A549 (cell line): ENCODE measurements around the gene CTBP1. TPM values are rescaled to one million over a fixed set of nuclear protein-coding genes. Genes with fewer than 3 reads are reported as not detected.

ENCODE experiments used
- ATAC-seq, 2 experiments: fragments of 200-7000 bp in 1 of 2; fragments of >200 bp in 1 of 2; cut with Nextera tagmentation in 1 of 2; cut with Tn5 transposase in 1 of 2; 3 replicates each; pipeline versions ENCODE4 v1.8.0 to v1.9.1; 2018 to 2020; ENCODE audit warnings: mild to moderate bottlenecking in 1 of 2, moderate library complexity in 1 of 2
- CTCF ChIA-PET: fragments of 300-600 bp; sonication (Branson Sonifier 250); formaldehyde crosslinking; extraction: SDS; loops from one replicate; lab custom pipeline; 2021; ENCODE audit warnings: antibody characterized with exemption, inconsistent platforms; lab: Yijun Ruan, JAX
- POLR2A ChIA-PET: fragments of 350-600 bp; formaldehyde crosslinking; extraction: SDS; loops from one replicate; lab custom pipeline; 2021; ENCODE audit warnings: antibody characterized with exemption, inconsistent platforms; lab: Yijun Ruan, JAX
- DNase-seq, 2 experiments: peaks; one replicate each; pipeline versions ENCODE4 v3.0.0 to v3.0.0-alpha.2; 2011 to 2016; ENCODE audit warnings: low read depth in 1 of 2, low spot score in 1 of 2
- FAIRE-seq: peaks from 2 replicates; lab custom pipeline; 2011; peaks lifted over from hg19 to GRCh38; lab: Jason Lieb, UNC
- H3K27ac ChIP-seq, 2 experiments: fragments of >200 bp; sonication (Bioruptor Twin); formaldehyde crosslinking; 3 replicates each; pipeline ENCODE4 v1.5.1; 2016 to 2017
- H3K4me1 ChIP-seq: fragments of >200 bp; sonication (Bioruptor Twin); formaldehyde crosslinking; 3 replicates; pipeline ENCODE4 v1.6.1; 2016
- H3K4me2 ChIP-seq: fragments of >200 bp; sonication (Bioruptor Twin); formaldehyde crosslinking; 3 replicates; pipeline ENCODE4 v1.6.1; 2016
- H3K4me3 ChIP-seq: fragments of >200 bp; sonication (Bioruptor Twin); formaldehyde crosslinking; 3 replicates; pipeline ENCODE4 v1.5.1; 2016
- H3K9me3 ChIP-seq: fragments of >200 bp; sonication (Bioruptor Twin); formaldehyde crosslinking; 3 replicates; pipeline ENCODE4 v1.6.1; 2016
- BCL3 ChIP-seq: fragments of >200 bp; sonication (Bioruptor Twin); formaldehyde crosslinking; IDR thresholded peaks from 3 replicates; pipeline ENCODE4 v1.6.1; 2016
- CBX8 ChIP-seq: fragments of 200-600 bp; sonication (generic); IDR thresholded peaks from 2 replicates; pipeline ENCODE4 v1.6.1; 2016
- CHD2 ChIP-seq: fragments of 150-350 bp; IDR thresholded peaks from 2 replicates; pipeline ENCODE4 v1.6.1; 2014; ENCODE audit warnings: low read length; ENCODE audit not compliant: partially characterized antibody
- CHD4 ChIP-seq: fragments of 200-600 bp; sonication (generic); IDR thresholded peaks from 2 replicates; pipeline ENCODE4 v1.6.1; 2016; ENCODE audit warnings: antibody characterized with exemption, mild to moderate bottlenecking, borderline replicate concordance
- CTCF ChIP-seq: fragments of >200 bp; sonication (Bioruptor Twin); formaldehyde crosslinking; IDR thresholded peaks from 3 replicates; pipeline ENCODE4 v1.5.1; 2016
- ESRRA ChIP-seq: fragments of 150-350 bp; IDR thresholded peaks from 2 replicates; pipeline ENCODE4 v1.6.1; 2014; ENCODE audit warnings: mild to moderate bottlenecking, low read length, borderline replicate concordance
- FOXS1 ChIP-seq: fragments of 250-450 bp; sonication (Bioruptor Pico); IDR thresholded peaks from 2 replicates; pipeline ENCODE4 v1.5.0; 2020; ENCODE audit warnings: mild to moderate bottlenecking, moderate library complexity
- HOXA7 ChIP-seq: fragments of 250-450 bp; sonication (Bioruptor Pico); IDR thresholded peaks from 2 replicates; pipeline ENCODE4 v1.5.0; 2020; ENCODE audit warnings: mild to moderate bottlenecking, moderate library complexity
- HOXB13 ChIP-seq: fragments of 250-450 bp; sonication (Bioruptor Pico); IDR thresholded peaks from 2 replicates; pipeline ENCODE4 v1.5.0; 2020; ENCODE audit warnings: low read depth, mild to moderate bottlenecking, moderate library complexity
- NPAS2 ChIP-seq: fragments of 250-450 bp; sonication (Bioruptor Pico); IDR thresholded peaks from 2 replicates; pipeline ENCODE4 v1.8.0; 2022; ENCODE audit warnings: mild to moderate bottlenecking, moderate library complexity, borderline replicate concordance
- NR3C1 ChIP-seq: fragments of >200 bp; sonication (Bioruptor Twin); formaldehyde crosslinking; IDR thresholded peaks from 3 replicates; pipeline ENCODE4 v1.6.1; 2017
- RAD21 ChIP-seq, 2 experiments: fragments of >200 bp in 1 of 2; sonication (Bioruptor Twin) in 1 of 2; formaldehyde crosslinking in 1 of 2; IDR thresholded peaks in 1 of 2; conservative IDR thresholded peaks in 1 of 2; 2 replicates in 1 of 2; 3 replicates in 1 of 2; pipeline ENCODE4 v1.6.1; 2012 to 2018; ENCODE audit warnings: inconsistent platforms in 1 of 2
- REST ChIP-seq: fragments of 200-600 bp; sonication (generic); IDR thresholded peaks from 2 replicates; pipeline ENCODE4 v1.6.1; 2016; ENCODE audit warnings: antibody characterized with exemption, mild to moderate bottlenecking, moderate library complexity
- RFX5 ChIP-seq: fragments of 450-650 bp; IDR thresholded peaks from 2 replicates; pipeline ENCODE4 v1.7.1; 2014; ENCODE audit warnings: antibody characterized with exemption, mild to moderate bottlenecking, moderate library complexity
- RNF2 ChIP-seq: fragments of 200-600 bp; sonication (generic); IDR thresholded peaks from 2 replicates; pipeline ENCODE4 v1.6.1; 2016; ENCODE audit warnings: low read depth, mild to moderate bottlenecking, antibody characterized with exemption, moderate library complexity, borderline replicate concordance
- SMC3 ChIP-seq: fragments of >200 bp; sonication (Bioruptor Twin); formaldehyde crosslinking; IDR thresholded peaks from 3 replicates; pipeline ENCODE4 v1.6.1; 2018; ENCODE audit warnings: inconsistent platforms
- TFCP2L1 ChIP-seq: fragments of 250-450 bp; sonication (Bioruptor Pico); IDR thresholded peaks from 2 replicates; pipeline ENCODE4 v1.5.0; 2021; ENCODE audit warnings: mild to moderate bottlenecking
- WGBS: methylation state at CpG from one replicate; pipeline ENCODE4 v1.1.6; 2017; ENCODE audit errors: missing lambda C conversion rate; 5-methylcytosine and 5-hydroxymethylcytosine counted together
- polyA plus RNA-seq, 4 experiments: library from polyadenylated mRNA; depleted of rRNA in 3 of 4; stranded (reverse); fragments of >200 nt; fragmentation: RNase III in 1 of 4; extraction: RNeasy Plus Mini Kit Qiagen cat#74134 plus additional on column Dnase treatment in 1 of 4; gene quantifications; 2 replicates in 3 of 4; 3 replicates in 1 of 4; pipeline ENCODE4 v1.2.3, GENCODE V29; 2011 to 2017
- TF ChIP-seq, protein P1 (sequence below): IDR thresholded peaks from 2 replicates; pipeline ENCODE4 v1.6.1; 2012
- TF ChIP-seq, protein P2 (sequence below): IDR thresholded peaks from 2 replicates; pipeline ENCODE4 v1.6.1; 2012; ENCODE audit warnings: low read depth, borderline replicate concordance
- TF ChIP-seq, protein P3 (sequence below): fragments of 450-650 bp; IDR thresholded peaks from 2 replicates; pipeline ENCODE4 v1.6.1; 2014; ENCODE audit warnings: antibody characterized with exemption

Gene CTBP1
- polyA plus RNA-seq, 2 of the 4 experiments (the other 2 are of a cell fraction): 43.1 to 93.1 TPM

- CTCF ChIA-PET: interaction anchor here (1.0 to 1.3 kb wide), 2 partner anchors 18 to 21 kb away, joined by 3 read pairs; partner anchors contain the start of gene CTBP1
- Histone ChIP-seq H3K4me3 (no peak overlapping the region), H3K4me1 (no peaks in the 10 kb centered on the region), H3K9me3 (peaks cover 3% of the 10 kb centered on the region; the same call in 1 of the 3 replicates), H3K4me2 (no peak overlapping the region), H3K27ac (no peak overlapping the region)
- DNase-seq (no peak), ATAC-seq (no peak), FAIRE-seq (no peak)
- POLR2A ChIA-PET: no interaction called here
- TF ChIP-seq CBX8: no peak
- TF ChIP-seq CHD2: no peak
- no peak for TF ChIP-seq SMC3
- no peak for TF ChIP-seq RFX5
These were observed 20.3 kb upstream of the CTBP1 start for GRCh38 chr4:1269209-1269608.

DNA sequence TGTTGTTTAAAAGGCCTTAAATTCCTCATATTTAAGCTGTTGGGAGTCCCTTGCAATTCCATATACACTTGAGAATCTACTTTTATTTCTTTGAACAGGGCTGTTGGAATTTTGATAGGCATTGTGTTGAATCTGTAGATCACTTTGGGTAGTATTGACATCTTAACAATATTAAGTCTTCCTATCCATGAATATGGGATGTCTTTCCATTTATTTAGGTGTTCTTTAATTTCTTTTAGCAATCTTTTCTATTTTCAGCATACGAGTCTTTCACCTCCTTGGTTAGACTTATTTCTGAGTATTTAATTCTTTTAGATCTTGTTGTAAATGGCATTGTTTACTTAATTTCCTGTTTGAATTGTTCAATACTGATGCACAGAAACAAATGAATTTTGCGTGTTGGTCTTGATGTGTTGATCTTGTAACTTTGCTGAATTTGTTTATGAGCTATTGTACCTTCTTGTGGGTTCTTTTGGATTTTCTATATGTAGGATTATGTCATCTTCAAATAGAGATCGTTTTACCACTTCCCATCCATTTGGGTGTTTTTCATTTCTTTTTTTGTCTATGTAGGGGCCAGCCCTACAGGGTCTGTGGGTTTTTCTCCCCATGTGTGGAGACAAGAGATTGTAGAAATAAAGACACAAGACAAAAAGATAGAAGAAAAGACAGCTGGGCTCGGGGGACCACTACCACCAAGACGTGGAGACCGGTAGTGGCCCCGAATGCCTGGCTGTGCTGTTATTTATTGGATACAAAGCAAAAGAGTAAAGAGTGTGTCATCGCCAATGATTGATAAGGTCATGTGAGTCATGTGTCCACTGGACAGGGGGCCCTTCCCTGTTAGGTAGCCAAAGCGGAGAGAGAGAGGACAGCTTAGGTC lies 18.2 kb upstream of the CTBP1 start:
- no peaks in the 10 kb centered on the region for H3K4me1 ChIP-seq
- no peak for FAIRE-seq
- TF ChIP-seq, protein P1, sequence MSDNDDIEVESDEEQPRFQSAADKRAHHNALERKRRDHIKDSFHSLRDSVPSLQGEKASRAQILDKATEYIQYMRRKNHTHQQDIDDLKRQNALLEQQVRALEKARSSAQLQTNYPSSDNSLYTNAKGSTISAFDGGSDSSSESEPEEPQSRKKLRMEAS: no peak
- TF ChIP-seq NPAS2: no peak
- no peak for TF ChIP-seq HOXB13 (CRISPR knock-in tag)
- no peak for TF ChIP-seq REST
- TF ChIP-seq, protein P2, sequence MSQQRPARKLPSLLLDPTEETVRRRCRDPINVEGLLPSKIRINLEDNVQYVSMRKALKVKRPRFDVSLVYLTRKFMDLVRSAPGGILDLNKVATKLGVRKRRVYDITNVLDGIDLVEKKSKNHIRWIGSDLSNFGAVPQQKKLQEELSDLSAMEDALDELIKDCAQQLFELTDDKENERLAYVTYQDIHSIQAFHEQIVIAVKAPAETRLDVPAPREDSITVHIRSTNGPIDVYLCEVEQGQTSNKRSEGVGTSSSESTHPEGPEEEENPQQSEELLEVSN: no peak
- TF ChIP-seq FOXS1 (CRISPR knock-in tag): no peak
- no peak for TF ChIP-seq HOXA7 (CRISPR knock-in tag)
- TF ChIP-seq, protein P3, sequence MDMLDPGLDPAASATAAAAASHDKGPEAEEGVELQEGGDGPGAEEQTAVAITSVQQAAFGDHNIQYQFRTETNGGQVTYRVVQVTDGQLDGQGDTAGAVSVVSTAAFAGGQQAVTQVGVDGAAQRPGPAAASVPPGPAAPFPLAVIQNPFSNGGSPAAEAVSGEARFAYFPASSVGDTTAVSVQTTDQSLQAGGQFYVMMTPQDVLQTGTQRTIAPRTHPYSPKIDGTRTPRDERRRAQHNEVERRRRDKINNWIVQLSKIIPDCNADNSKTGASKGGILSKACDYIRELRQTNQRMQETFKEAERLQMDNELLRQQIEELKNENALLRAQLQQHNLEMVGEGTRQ: no peak
- no peak for TF ChIP-seq ESRRA
- TF ChIP-seq, all 56 proteins: peak for 0
- DNase-seq (no peak), ATAC-seq (no peak)
- 74% methylated on average over 9 of the region's 9 CpGs for WGBS
- CTCF ChIA-PET: interaction anchor here (0.6 to 1.4 kb wide), 8 partner anchors 10 to 442 kb away, joined by 3 to 5 read pairs (median 3); no protein-coding TSS in a partner anchor
- POLR2A ChIA-PET: no interaction called here
- Histone ChIP-seq H3K27ac (no peak overlapping the region), H3K9me3 (peaks cover 3% of the 10 kb centered on the region; the same call in 1 of the 3 replicates), H3K4me3 (no peak overlapping the region), H3K4me2 (no peak overlapping the region)

GRCh38 chr4:1265351-1265750 lies 16.4 kb upstream of the CTBP1 start:
- no peak for DNase-seq
- FAIRE-seq: no peak
- H3K4me1 ChIP-seq: no peaks in the 10 kb centered on the region
- peaks cover 3% of the 10 kb centered on the region; the same call in 1 of the 3 replicates for H3K9me3 ChIP-seq
- no peak for ATAC-seq
- H3K4me2 ChIP-seq: no peak overlapping the region
- no peak overlapping the region for H3K4me3 ChIP-seq
- no peak overlapping the region for H3K27ac ChIP-seq
- CTCF ChIA-PET: no interaction called here
- POLR2A ChIA-PET: no interaction called here
- 29% methylated on average over 1 of the region's 11 CpGs for WGBS
- TF ChIP-seq, protein P1: no peak
- TF ChIP-seq ESRRA (no peak), RAD21 (conservative IDR thresholded peaks at IDR 0.05 in 1 of 2, IDR thresholded peaks at IDR 0.05 in 1 of 2) (no peak), CHD4 (no peak), BCL3 (no peak), TFCP2L1 (CRISPR knock-in tag) (no peak), NPAS2 (no peak), NR3C1 (no peak), CTCF (no peak), FOXS1 (CRISPR knock-in tag) (no peak), RNF2 (no peak), CBX8 (no peak)
- TF ChIP-seq, protein P2: no peak
